Measurements from ENCODE around the gene TOM1.

- TF ChIP-seq POLR2A (IDR thresholded peaks at IDR 0.05) (no peak), POLR2AphosphoS5 (IDR thresholded peaks at IDR 0.05) (peak in 2 of 3 donors; percentile 41 to 59)
Observed at GRCh38 chr22:35337932-35338331, 38.2 kb downstream of the TOM1 start.
